NCI-H69 (cell line): ENCODE results near the gene UBXN7.
A peak's percentile ranks its signal among the peaks of the same experiment; 100 is the strongest.
"Not testable (repeated sequence)": the region's sequence is repeated elsewhere in the genome, so short reads cannot be mapped to it uniquely, and the experiment has no call there.

Experiments
- DNase-seq: peaks from one replicate; lab custom pipeline; 2025; lab: John Stamatoyannopoulos, UW

The UBXN7 gene

DNA sequence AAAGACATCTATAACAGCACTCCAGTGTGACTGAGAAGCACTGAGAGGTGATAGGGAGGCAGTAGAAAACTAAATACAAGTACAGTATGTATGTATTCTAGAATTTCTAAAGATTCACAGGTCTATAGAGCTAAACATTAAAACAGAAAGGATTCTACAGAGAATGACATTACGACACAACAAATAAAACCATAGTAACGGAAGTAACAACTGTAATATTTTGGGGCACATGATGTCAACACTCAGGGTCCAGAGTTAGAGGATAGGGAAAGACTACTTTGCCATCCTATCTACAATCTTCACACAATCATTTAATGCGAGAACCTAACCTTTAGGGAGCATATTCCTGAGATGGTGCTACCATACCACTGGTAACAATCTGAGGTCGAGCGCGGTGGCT lies 13.6 kb downstream of the UBXN7 start:
- no peak for DNase-seq

DNA sequence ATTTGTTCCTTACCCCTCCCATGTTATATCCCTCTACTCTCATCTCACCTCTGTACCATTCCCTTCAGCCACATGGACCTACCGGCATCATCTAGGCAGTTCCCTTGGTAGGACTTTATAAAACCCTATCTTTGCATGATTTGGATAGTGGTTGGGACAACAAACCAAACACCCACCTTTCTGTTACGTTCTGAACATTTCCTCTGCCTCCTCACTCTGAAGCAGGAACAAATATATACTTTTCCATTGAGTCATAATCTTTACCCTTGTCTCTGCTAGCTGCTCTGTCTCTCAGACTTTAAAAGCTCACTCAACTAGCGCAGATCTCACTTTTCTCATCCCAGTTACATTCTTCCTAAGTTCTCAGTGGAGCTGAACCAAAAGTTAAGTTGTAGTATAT lies 17.8 kb downstream of the UBXN7 start:
- no peak for DNase-seq

DNA sequence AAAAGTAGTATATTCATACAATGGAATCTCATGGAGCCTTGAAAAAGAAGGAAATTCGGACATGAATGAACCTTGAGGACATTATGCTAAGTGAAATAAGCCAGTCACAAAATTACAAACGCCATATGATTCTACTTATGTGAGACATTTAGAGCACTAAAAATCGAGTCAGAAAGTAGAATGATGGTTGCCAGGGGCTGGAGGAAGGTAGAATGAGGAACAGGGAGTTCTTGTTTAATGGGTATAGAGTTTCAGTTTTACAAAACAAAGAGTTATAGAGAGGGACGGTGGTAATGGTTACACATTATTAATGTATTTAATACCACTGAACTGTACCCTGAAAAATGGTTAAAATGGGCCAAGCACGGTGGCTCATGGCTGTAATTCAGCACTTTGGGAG lies 19.5 kb downstream of the UBXN7 start:
- no peak for DNase-seq

DNA sequence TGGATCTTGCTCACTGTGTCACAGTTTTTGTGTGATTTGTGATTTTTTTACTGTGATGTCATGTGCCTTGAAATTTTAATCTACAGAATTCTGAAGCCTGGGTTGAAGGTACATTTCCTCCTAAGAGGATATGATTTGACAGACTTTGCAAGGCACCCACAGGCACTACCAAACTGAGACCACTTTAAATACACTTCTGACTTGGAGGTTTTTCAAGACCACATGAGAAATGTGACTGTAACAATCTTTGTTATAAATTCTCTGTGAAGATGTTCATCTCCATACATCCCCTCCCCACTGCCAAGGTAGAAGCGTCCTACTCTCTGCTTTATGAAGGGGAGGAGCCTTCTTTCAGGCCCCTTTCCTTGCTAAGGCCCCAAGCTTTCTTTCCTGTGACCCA lies 22.8 kb downstream of the UBXN7 start:
- no peak for DNase-seq

DNA sequence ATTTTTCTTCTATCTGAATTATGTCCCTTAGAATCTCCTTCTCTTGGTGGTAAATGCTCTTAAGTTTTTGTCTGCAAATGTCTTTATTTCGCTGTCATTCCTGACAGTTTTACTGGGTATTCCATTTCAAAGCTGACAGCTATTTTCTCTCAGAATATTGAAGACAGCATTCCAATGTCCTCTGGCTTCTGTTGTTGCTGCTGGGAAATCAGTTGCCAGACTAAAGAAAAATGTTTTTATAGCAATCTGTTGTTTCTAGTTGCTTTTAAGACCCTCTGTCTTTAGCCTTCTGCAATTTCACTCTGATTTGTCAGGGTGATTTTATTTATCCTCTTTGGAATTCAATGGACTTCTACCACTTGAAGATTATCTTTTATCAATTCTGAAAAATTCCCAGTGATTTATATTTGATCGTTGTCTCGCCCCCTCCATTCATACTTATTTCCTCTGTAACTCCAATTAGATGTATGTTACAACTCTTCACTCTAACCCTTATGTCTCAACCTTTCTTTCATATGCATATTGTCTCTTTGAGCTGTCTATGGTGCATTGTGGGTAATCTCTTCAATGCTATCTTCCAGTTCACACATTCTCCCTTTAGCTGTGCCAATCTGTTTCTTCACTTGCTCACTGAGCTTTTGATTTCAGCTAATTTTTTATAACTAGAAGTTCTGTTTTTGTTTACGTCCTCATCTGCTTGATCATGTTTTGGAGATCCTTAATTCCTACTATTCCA lies 23.5 kb downstream of the UBXN7 start:
- no peak for DNase-seq

DNA sequence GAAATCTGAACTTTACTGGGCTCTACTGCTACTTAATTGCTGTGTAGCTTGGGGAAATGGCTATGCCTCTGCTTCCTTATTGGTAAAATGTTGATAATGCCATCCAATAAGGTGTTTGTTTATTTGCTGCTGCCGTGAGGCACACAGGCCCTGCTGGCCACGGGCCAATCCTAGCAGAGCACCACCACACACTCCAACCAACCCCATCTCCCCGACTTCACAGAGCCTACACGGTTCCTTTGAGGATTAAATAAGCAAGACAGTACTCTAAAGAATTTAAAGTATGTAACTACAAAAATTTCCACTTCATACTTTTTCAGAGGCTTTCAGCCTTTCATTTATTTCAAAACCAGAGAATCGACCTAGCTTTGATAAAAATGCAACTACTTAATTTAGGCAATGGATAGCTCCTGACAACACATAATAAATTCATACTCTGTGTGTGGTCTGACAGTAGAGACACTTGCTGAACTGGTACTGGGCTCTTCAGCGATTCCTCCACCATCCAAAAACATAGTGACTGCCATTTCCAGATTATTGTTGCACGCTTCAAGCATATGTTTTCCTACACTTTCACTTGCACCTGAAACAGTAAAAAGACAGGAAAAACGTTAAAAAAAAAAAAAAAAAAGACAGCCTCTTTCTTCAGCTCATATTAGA lies 25.3 kb downstream of the UBXN7 start:
- DNase-seq, result no peak

DNA sequence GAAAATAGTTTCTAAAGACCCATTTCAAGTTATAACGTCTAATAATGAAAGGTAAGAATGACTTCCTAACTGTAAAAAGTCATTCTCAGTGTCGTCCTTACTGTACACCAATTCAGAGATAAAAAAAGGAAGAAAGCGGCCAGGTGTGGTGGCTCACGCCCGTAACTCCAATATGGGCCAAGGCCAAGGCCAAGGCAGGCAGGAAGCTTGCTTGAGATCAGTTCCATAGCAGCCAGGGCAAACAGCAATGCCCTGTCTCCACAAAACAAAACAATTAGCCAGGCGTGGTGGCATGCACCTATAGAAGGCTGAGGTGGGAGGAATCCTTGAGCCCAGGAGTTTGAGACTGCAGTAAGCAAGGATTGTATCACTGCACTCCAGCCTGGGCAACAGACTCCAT lies 31.9 kb downstream of the UBXN7 start:
- no peak for DNase-seq

DNA sequence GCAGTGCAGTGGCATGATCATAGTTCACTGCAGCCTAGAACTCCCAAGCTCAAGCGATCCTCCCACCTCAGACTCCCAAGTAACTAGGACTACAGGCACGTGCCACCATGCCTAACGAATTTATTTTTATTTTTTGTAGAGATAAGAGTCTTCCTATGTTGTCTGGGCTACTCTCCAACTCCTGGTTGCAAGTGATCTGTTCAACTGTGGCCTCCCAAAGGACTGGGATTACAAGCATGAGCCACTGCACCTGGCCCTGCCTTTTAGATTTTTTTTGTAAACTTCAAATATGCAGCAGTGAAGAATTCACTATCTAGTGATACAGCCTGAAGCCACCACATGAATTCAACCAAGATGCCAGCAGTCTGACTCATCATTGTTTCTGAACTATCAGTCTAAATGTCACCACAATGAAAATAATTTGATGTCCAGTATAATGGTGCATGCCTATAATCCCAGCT lies 32.7 kb downstream of the UBXN7 start:
- DNase-seq, result no peak

DNA sequence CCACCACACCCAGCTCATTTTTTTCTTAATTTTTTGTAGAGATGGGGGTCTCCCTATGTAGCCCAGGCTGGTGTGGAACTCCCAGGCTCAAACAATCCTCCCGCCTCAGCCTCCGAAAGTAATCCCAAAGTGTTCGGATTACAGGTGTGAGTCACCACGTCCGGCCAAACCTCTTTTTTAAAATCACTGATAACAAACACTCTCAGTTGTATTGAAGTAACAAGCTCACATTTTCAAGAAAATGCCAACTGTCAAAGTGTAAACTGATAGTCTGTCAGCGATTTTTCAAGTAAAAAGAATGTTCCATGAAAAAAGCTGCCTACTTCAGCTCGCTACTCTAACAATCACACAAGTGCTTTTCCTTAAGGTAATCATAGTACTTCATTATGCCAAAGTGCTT lies 33.4 kb downstream of the UBXN7 start:
- no peak for DNase-seq

DNA sequence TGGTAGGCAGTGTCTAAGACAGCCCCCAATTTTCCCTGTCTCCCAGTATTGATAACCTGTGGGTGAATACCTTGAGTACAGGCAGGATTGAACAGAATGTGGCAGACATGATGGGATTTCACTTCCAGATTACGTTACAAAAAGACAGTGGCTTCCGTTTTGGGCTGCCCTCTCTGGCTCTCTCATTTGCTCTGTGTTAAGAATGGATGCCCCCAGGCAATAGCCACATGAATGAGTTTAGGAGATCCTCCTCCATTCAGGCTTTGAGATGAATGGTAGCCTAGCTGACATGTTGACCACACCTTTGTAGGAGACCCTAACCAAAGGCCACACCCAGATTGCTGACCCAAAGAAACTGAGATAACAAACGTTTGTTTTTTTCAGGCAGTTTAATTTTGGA lies 34.3 kb downstream of the UBXN7 start:
- peak; percentile 22 for DNase-seq

DNA sequence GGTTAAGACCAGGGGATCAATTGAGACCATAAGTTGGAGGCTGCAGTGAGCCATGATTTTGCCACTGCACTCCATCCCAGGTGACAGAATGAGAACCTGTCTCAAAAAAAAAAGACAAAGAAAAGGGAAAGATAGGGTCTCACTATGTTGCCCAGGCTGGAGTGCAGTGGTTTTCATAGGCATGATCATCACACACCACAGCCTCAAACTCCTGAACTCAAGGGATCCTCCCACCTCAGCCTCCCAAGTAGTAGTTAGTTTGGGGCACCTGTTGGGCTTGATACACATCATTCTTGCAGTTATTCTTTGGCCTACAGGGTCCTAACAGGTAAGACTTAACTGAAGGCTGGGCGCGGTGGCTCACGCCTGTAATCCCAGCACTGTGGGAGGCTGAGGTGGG lies 42.1 kb downstream of the UBXN7 start:
- no peak for DNase-seq

DNA sequence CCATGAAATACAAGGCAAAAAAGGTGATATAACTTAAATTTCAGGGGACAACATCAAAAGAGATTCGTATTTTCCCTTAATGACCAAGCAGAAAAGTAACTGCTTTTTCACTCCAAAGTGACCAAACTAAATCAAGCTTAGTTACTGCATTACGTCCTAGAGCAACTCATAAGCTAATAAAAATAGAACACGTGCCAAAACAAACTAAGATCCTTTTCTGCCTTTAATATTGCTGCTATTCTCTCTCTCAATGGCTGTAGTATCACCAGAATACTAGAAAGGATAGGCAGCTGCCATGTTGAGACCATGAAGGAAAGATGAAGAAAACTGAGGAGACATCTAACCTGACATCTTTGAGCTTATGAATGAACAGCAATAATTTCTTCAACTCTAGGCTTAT lies 43.3 kb downstream of the UBXN7 start:
- no peak for DNase-seq

DNA sequence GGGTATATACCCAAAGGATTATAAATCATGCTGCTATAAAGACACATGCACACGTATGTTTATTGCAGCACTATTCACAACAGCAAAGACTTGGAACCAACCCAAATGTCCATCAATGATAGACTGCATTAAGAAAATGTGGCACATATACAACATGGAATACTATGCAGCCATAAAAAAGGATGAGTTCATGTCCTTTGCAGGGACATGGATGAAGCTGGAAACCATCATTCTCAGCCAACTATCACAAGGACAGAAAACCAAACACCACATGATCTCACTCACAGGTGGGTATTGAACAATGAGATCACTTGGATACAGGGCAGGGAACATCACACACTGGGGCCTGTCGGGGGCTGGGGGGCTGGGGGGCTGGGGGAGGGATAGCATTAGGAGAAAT lies 44.3 kb downstream of the UBXN7 start:
- DNase-seq, result not testable (repeated sequence)

DNA sequence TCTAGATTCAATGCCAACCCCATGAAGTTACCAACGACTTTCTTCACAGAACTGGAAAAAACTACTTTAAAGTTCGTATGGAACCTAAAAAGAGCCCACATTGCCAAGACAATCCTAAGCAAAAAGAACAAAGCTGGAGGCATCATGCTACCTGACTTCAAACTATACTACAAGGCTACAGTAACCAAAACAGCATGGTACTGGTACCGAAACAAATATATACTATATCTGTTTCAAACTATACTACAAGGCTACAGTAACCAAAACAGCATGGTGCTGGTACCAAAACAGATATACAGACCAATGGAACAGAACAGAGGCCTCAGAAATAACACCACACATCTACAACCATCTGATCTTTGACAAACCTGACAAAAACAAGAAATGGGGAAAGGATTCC lies 45.4 kb downstream of the UBXN7 start:
- not testable (repeated sequence) for DNase-seq

DNA sequence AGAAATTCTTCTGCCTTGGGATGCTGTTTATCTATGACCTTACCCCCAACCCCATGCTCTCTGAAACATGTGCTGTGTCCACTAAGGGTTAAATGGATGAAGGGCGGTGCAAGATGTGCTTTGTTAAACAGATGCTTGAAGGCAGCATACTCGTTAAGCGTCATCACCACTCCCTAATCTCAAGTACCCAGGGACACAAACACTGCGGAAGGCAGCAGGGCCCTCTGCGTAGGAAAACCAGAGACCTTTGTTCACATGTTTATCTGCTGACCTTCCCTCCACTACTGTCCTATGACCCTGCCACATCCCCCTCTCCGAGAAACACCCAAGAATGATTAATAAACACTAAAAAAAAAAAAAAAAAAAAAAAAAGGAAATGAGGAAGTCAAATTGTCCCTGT lies 46.2 kb downstream of the UBXN7 start:
- not testable (repeated sequence) for DNase-seq

DNA sequence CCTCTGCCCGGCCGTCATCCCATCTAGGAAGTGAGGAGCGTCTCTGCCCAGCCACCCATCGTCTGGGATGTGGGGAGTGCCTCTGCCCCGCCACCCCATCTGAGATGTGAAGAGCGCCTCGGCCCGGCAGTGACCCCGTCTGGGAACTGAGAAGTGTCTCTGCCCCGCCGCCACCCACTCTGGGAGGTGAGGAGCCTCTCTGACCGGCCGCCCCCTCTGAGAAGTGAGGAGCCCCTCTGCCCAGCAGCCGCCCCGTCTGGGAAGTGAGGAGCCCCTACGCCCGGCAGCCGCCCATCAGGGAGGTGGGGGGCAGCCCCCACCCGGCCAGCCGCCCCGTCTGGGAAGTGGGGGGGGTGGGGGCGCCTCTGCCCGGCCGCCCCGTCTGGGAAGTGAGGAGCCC lies 46.8 kb downstream of the UBXN7 start:
- DNase-seq, result not testable (repeated sequence)

DNA sequence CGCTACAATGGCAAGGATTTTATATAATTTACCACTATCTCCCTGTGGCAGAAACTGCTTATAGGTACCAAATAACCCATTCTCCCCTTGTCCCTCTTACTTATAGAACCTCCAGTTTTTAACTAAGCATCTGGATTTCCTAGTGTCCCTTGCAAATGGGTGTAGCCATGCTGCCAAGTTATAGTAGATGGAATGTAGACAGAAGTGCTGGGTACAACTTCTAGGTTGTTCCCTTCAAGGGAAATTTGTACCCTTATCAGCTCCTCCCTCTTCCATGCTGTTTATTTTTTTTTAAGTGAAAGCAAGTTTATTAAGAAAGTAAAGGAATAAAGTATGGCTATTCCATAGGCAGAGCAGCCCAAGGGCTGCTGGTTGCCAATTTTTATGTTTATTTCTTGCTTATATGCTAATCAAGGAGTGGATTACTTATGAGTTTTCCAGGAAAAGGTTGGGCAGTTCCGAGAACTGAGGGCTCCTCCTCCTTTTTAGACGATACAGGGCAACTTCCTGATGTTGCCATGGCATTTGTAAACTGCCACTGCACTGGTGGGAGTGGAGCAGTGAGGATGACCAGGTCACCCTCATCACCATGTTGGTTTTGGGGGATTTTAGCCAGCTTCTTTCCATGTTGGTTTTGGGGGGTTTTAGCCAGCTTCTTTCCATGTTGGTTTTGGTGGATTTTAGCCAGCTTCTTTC lies 53.9 kb downstream of the UBXN7 start:
- DNase-seq, result no peak

DNA sequence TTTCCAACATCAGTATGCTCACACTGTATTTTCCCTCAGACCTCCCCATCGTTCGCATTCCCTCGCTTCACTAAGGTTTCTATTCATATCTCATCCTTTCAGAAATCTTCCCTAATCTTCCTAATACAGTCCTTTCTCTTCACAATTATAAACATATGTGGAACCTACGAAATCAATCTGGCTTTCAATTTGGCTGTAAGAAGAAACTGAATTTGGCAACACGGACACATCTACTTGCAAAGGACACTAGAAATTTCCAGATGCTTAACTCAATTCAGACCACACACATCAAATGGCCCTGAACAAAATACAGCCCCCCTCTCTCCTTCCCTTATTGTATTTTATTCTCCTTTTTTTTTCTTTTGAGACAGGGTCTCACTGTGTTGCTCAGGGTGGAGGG lies 54.9 kb downstream of the UBXN7 start:
- DNase-seq, result no peak

DNA sequence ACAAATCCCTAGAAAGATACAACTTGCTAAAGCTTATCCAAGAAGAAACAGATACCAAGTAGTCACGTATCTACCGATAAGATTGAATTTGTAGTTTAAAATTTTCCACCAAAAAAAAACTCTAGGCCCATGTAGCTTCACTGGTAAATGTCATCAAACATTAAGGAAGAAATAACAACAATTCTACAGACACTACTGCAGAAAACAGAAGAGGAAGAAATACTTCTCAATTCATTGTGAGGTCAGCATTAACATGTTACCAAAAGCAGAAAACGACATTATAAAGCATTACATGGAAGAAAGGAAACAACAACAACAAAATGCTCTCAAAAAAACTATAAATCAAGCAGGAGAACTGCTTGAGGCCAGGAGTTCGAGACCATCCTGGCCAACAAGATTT lies 66.5 kb downstream of the UBXN7 start:
- DNase-seq, result no peak

DNA sequence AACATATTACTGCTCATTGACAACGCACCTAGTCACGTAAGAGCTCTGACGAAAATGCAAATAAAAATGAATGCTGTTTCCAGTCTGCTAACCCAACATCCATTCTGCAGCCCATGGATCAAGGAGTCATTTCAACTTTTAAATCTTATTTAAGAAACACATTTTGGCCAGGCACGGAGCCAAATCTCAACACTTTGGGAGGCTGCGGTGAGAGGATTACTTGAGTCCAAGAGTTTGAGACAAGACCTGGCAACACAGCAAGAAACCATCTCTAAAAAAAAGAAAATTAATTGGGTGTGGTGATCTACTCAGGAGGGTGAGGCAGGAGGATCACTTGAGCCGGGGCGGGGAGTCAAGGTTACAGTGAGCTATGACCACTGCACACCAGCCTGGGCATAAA lies 71.6 kb downstream of the UBXN7 start:
- no peak for DNase-seq

DNA sequence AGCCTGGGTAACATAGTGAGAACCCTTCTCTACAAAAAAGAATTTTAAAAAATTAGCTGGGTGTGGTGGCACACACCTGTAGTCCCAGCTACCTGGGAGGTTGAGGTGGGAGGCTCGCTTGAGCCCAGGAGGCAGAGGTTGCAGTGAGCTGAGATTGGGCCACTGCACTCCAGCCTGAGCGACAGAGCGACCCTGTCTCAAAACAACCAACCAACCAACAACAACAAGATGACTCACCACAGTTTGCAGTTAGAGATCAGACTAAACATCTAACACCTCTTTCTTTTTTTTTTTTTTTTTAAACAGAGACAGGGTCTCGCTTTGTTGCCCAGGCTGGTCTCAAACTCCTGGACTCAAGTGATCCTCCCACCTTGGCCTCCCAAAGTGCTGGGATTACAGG lies 73.7 kb downstream of the UBXN7 start:
- not testable (repeated sequence) for DNase-seq

DNA sequence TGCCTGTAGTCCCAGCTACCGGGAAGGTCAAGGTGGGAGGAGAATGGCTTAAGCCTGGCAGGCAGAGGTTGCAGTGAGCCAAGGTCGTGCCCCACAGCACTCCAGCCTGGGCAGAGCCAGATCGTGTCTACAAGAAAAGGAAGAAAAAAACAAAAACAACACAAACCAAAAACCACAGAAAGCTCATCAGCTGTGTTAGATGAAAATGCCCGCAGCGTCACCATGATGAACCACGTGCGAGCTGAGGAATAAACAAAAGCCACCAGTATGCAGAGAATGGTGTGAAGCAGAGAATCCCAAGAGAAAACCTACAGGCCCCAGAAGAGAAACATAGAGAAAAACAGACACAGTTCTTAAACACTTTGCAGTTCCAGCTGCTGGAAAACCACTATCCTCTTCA lies 74.3 kb downstream of the UBXN7 start:
- no peak for DNase-seq

DNA sequence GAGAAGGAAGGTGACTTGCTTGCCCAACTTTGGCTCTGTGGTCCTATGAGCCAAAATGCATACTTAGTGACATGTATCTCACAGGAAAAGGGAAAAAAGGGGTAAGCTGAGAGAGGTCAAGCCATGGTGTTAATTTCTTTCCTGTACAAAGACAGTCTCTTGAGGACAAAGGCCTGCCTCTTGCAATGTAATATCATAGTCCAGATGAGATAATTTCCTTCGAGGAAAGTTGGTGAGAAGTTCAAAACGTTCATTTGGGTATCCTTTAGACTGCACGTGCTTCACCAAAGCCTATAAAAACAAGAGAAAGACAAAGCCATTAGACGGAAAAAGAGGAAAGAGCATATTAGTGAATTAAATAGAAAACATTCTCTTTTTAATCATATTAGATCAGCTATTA lies 75.7 kb downstream of the UBXN7 start:
- no peak for DNase-seq
